GM12878 (cell line): ENCODE data around the gene ABHD2. TPM values are rescaled to one million over a fixed set of nuclear protein-coding genes. Genes with fewer than 3 reads are reported as not detected.

Source experiments
- BACH1 ChIP-seq: fragments of 450-650 bp; IDR thresholded peaks from 2 replicates; pipeline ENCODE4 v1.6.1; 2017; ENCODE audit warnings: mild to moderate bottlenecking, borderline replicate concordance
- CBFB ChIP-seq: IDR thresholded peaks from 2 replicates; pipeline ENCODE4 v1.6.1; 2016; ENCODE audit warnings: antibody characterized with exemption, low read depth
- CREB1 ChIP-seq: IDR thresholded peaks from 2 replicates; pipeline ENCODE4 v1.6.1; 2012; ENCODE audit warnings: low read depth, mild to moderate bottlenecking, inconsistent platforms
- ETV6 ChIP-seq, 2 experiments: fragments of 450-650 bp in 1 of 2; IDR thresholded peaks in 1 of 2; conservative IDR thresholded peaks in 1 of 2; 2 replicates each; pipeline ENCODE4 v1.6.1; 2014; ENCODE audit warnings: antibody characterized with exemption in 1 of 2, borderline replicate concordance in 1 of 2, low read depth in 1 of 2, mild to moderate bottlenecking in 1 of 2, moderate library complexity in 1 of 2
- EZH2 ChIP-seq: IDR thresholded peaks from 2 replicates; pipeline ENCODE4 v1.6.1; 2012; ENCODE audit warnings: low read depth, mild to moderate bottlenecking, control low read depth, inconsistent platforms, low read length, borderline replicate concordance; ENCODE audit not compliant: control insufficient read depth
- GABPA ChIP-seq: IDR thresholded peaks from 2 replicates; pipeline ENCODE4 v1.6.1; 2014; ENCODE audit warnings: antibody characterized with exemption, low read depth, mild to moderate bottlenecking, inconsistent platforms
- IKZF1 ChIP-seq: fragments of 450-650 bp; conservative IDR thresholded peaks from 2 replicates; pipeline ENCODE4 v1.6.1; 2017; ENCODE audit warnings: antibody characterized with exemption, mild to moderate bottlenecking
- IKZF2 ChIP-seq, 2 experiments: fragments of 450-650 bp; IDR thresholded peaks; 2 replicates each; pipeline ENCODE4 v1.6.1; 2017; ENCODE audit warnings: mild to moderate bottlenecking in 2 of 2, moderate library complexity in 2 of 2
- KAT2A ChIP-seq: conservative IDR thresholded peaks from 2 replicates; pipeline ENCODE4 v1.6.1; 2011; ENCODE audit warnings: low read depth, low read length; ENCODE audit not compliant: control insufficient read depth
- NFIC ChIP-seq: IDR thresholded peaks from 2 replicates; pipeline ENCODE4 v1.6.1; 2012; ENCODE audit warnings: low read depth, mild to moderate bottlenecking, inconsistent platforms, low read length, moderate library complexity
- NFYA ChIP-seq: IDR thresholded peaks from 2 replicates; pipeline ENCODE4 v1.6.1; 2011; ENCODE audit warnings: low read depth, mild to moderate bottlenecking, low read length, improper control_type of control experiment, borderline replicate concordance
- NR2F1 ChIP-seq: fragments of 450-650 bp; conservative IDR thresholded peaks from 2 replicates; pipeline ENCODE4 v1.6.1; 2017; ENCODE audit warnings: mild to moderate bottlenecking
- PBX3 ChIP-seq: IDR thresholded peaks from 2 replicates; pipeline ENCODE4 v1.6.1; 2011; ENCODE audit warnings: mild to moderate bottlenecking, low read depth, low read length, moderate library complexity; ENCODE audit not compliant: insufficient replicate concordance
- PML ChIP-seq: IDR thresholded peaks from 2 replicates; pipeline ENCODE4 v1.6.1; 2012; ENCODE audit warnings: low read length, inconsistent platforms
- POLR2A ChIP-seq: IDR thresholded peaks from 2 replicates; pipeline ENCODE4 v1.6.1; 2011; ENCODE audit warnings: low read depth, mild to moderate bottlenecking, low read length
- PRDM15 ChIP-seq: fragments of 450-650 bp; formaldehyde crosslinking; IDR thresholded peaks from 2 replicates; pipeline ENCODE4 v1.4.0; 2020; ENCODE audit warnings: mild to moderate bottlenecking, moderate library complexity
- SPI1 ChIP-seq: IDR thresholded peaks from 2 replicates; pipeline ENCODE4 v1.6.1; 2011; ENCODE audit warnings: low read depth, mild to moderate bottlenecking, low read length, moderate library complexity, borderline replicate concordance; ENCODE audit not compliant: insufficient read depth
- TAF1 ChIP-seq: IDR thresholded peaks from 2 replicates; pipeline ENCODE4 v1.6.1; 2011; ENCODE audit warnings: mild to moderate bottlenecking, low read depth, low read length, borderline replicate concordance
- TCF12 ChIP-seq: IDR thresholded peaks from 2 replicates; pipeline ENCODE4 v1.6.1; 2011; ENCODE audit warnings: low read depth, mild to moderate bottlenecking, low read length
- TCF3 ChIP-seq: IDR thresholded peaks from 2 replicates; pipeline ENCODE4 v1.6.1; 2012; ENCODE audit warnings: low read depth, mild to moderate bottlenecking, low read length, borderline replicate concordance; ENCODE audit not compliant: insufficient read depth
- WRNIP1 ChIP-seq: IDR thresholded peaks from 2 replicates; pipeline ENCODE4 v1.6.1; 2011; ENCODE audit warnings: low read depth, low read length, improper control_type of control experiment, borderline replicate concordance
- ZBED1 ChIP-seq: IDR thresholded peaks from 2 replicates; pipeline ENCODE4 v1.6.1; 2016; ENCODE audit warnings: borderline replicate concordance
- polyA plus RNA-seq, 11 experiments: library from polyadenylated mRNA; depleted of rRNA in 4 of 11; unstranded in 6 of 11; stranded (reverse) in 5 of 11; fragments of >200 nt; fragmentation: Nextera tagmentation in 4 of 11; fragmentation: Illumina TruSeq in 1 of 11; extraction: Ambion mirVana in 4 of 11; extraction: Trizol in 1 of 11; gene quantifications; 1 replicate in 1 of 11; 2 replicates in 10 of 11; pipeline versions ENCODE4 v1.2.1 to v1.2.3, GENCODE V29; 2011 to 2016; ENCODE audit warnings: inconsistent platforms in 2 of 11, missing spikeins in 2 of 11, low read depth in 1 of 11
- total RNA-seq, 4 experiments: library from RNA; depleted of rRNA in 3 of 4; stranded (reverse); fragments of >200 nt in 3 of 4; fragmentation: Illumina TruSeq in 1 of 4; extraction: Trizol in 1 of 4; gene quantifications; 2 replicates each; pipeline versions ENCODE4 v1.2.1 to v1.2.3, GENCODE V29; 2013 to 2021
- TF ChIP-seq, protein P1 (sequence below): IDR thresholded peaks from 2 replicates; pipeline ENCODE4 v1.6.1; 2011; ENCODE audit warnings: low read depth, low read length, improper control_type of control experiment, borderline replicate concordance

The ABHD2 gene
- total and polyA plus RNA-seq, 10 of the 15 experiments (the other 5 are each of a cell fraction or from before 2014, with no cell fraction given), result 1.2 to 33.6 (median 20.4) TPM

DNA sequence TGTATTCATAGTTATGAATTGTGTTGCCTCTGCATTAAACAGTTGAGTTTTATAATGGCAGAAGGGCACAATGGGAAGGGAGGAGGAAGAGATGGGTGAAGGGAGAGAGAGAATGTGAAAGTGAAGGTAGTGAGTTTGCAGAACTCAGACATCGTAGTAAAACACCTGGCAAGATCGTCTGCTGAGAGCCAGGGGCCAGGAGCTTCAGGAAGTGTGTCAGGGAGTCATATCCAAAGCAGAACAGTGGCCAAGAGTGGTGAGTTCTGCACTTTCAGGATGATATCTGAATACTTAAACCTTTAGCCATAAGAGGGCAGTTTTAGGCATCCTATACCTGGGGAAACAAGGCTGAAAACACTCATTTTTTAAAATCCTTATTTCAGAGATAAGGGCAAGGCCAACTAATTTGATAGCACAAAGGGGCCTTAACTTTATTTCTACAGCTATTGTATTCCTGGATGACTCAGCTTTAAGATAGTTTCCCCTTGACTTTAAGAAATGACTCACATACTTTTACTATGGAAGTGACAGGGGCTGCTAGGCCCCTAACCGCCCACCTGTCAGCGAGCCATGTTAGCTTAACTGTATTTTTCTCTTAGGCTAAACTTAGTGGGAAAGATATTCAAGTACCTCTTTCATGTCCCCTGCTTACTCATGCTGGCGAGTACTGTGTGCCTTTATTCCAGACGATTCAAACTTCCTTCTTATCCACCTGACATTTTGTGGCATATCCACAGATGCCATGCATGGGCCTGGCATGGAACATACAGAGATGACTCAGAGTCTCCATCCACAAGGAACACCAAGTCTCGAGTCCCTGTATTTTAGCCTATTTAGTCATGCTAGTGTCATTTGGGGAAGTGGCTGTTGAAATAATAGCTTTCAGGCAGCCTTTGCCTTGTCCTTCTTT, 79.3 kb downstream of the ABHD2 start (continued):
- TF ChIP-seq PRDM15 (CRISPR knock-in tag) (no peak), TCF12 (peak; percentile 66; the same call in 1 of the 2 replicates), GABPA (no peak), CREB1 (peak; percentile 27; the same call in 1 of the 2 replicates), ZBED1 (peak; percentile 62; the same call in 1 of the 2 replicates), ETV6 (conservative IDR thresholded peaks at IDR 0.05 in 1 of 2, IDR thresholded peaks at IDR 0.05 in 1 of 2; ENCODE audit: borderline replicate concordance in 1 of 2, low read depth in 1 of 2) (peak in 1 of 2 experiments; percentile 64; a peak in 2 of 4 replicates), SPI1 (peak; percentile 70), NFYA (no peak), NR2F1 (0 out of 2 replicates have a peak, but pooled peaks have one; percentile 16), TAF1 (no peak), NFIC (peak; percentile 89), CBFB (0 out of 2 replicates have a peak, but pooled peaks have one; percentile 18), EZH2 (no peak), POLR2A (no peak), PBX3 (no peak), WRNIP1 (no peak), IKZF1 (peak; percentile 53), PML (0 out of 2 replicates have a peak, but pooled peaks have one; percentile 54), KAT2A (no peak), TCF3 (0 out of 2 replicates have a peak, but pooled peaks have one; percentile 39), BACH1 (peak; percentile 25; the same call in 1 of the 2 replicates), IKZF2 (IDR thresholded peaks at IDR 0.05) (peak in 1 of 2 experiments; percentile 51; a peak in 2 of 4 replicates)
- TF ChIP-seq, protein P1, sequence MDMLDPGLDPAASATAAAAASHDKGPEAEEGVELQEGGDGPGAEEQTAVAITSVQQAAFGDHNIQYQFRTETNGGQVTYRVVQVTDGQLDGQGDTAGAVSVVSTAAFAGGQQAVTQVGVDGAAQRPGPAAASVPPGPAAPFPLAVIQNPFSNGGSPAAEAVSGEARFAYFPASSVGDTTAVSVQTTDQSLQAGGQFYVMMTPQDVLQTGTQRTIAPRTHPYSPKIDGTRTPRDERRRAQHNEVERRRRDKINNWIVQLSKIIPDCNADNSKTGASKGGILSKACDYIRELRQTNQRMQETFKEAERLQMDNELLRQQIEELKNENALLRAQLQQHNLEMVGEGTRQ, result no peak
